Esophagus squamous epithelium (tissue), 5 donors: Measurements from ENCODE around the gene GUCA1A. TPM values are rescaled to one million over a fixed set of nuclear protein-coding genes. Genes with fewer than 3 reads are reported as not detected.

Experiments
- DNase-seq: peaks from one replicate; lab custom pipeline; 2025; lab: John Stamatoyannopoulos, UW
- H3K27ac ChIP-seq, 4 donors: fragments of 200-600 bp; sonication (generic); one replicate each; pipeline ENCODE4 v1.5.1; 2016 to 2019; ENCODE audit warnings: mild to moderate bottlenecking in 1 of 4
- H3K27me3 ChIP-seq, 4 donors: fragments of 200-600 bp; sonication (generic); 1 replicate in 3 of 4; 2 replicates in 1 of 4; pipeline versions ENCODE4 v1.5.1 to v1.6.0; 2017 to 2021; ENCODE audit warnings: antibody characterized with exemption in 1 of 4
- H3K36me3 ChIP-seq, 3 donors: fragments of 200-600 bp; sonication (generic); one replicate each; pipeline ENCODE4 v1.5.1; 2016 to 2019
- H3K4me1 ChIP-seq, 3 donors: fragments of 200-600 bp; sonication (generic); one replicate each; pipeline ENCODE4 v1.5.1; 2017 to 2019
- H3K4me3 ChIP-seq, 4 donors: fragments of 200-600 bp; sonication (generic); 1 replicate in 3 of 4; 2 replicates in 1 of 4; pipeline ENCODE4 v1.5.1; 2016 to 2019; ENCODE audit warnings: mild to moderate bottlenecking in 2 of 4, moderate library complexity in 1 of 4
- H3K9me3 ChIP-seq, 3 donors: fragments of 200-600 bp; sonication (generic); one replicate each; pipeline ENCODE4 v1.5.1; 2016 to 2019
- POLR2A ChIP-seq, 4 donors: fragments of 450-650 bp; IDR thresholded peaks; one replicate each; pipeline ENCODE4 v1.6.1; 2017; ENCODE audit warnings: antibody characterized with exemption in 4 of 4, mild to moderate bottlenecking in 4 of 4, moderate library complexity in 3 of 4
- WGBS, 2 donors: methylation state at CpG; one replicate each; pipeline ENCODE4 v1.1.5; 2018; 5-methylcytosine and 5-hydroxymethylcytosine counted together
- intact Hi-C: fragments of 100-400 bp; cut with DNase I; formaldehyde crosslinking; loops from one replicate; pipeline ENCODE4 v1.15.0; 2022
- total RNA-seq, 4 donors: library from RNA; depleted of rRNA; stranded (reverse); fragments of >200 nt; gene quantifications; one replicate each; pipeline ENCODE4 v1.1.0, GENCODE V29; 2016
- TF ChIP-seq, protein P1 (sequence below), 6 experiments: fragments of 450-650 bp in 4 of 6; fragments of 200-600 bp in 2 of 6; sonication (generic) in 2 of 6; IDR thresholded peaks; one replicate each; pipeline ENCODE4 v1.5.1; 2016 to 2019; ENCODE audit warnings: antibody characterized with exemption in 6 of 6, mild to moderate bottlenecking in 4 of 6, moderate library complexity in 4 of 6
- donor health status: DM: yes; HTN: yes; CAD: no.

GUCA1A gene
- total RNA-seq, 4 donors from 2014 or later: not detected

DNA sequence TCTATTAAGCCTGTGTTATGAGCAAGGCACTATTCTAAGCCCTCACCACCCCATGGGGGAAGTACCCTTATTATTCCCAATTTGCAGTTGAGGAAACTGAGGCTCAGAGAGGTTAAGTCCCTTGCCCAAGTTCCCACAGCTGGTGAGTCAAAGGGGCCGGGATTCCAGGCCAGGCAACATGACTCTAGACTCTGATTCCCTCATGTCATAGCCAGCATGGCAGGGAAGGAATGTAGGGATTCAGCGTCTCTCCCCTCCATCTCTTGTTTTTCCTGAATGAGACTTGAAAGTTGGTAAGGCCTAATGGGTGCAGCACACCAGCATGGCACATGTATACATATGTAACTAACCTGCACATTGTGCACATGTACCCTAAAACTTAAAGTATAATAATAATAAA is 37.4 kb upstream of the GUCA1A start:
- Histone ChIP-seq H3K4me1 (peaks cover 7 to 94% (median 28%) of the 10 kb centered on the region in 3 donors), H3K36me3 (peaks cover 0 to 63% (median 0%) of the 10 kb centered on the region in 3 donors), H3K27ac (peak overlapping the region in 2 of 4 donors; percentile 8 to 16), H3K27me3 (no peaks in the 10 kb centered on the region), H3K9me3 (no peaks in the 10 kb centered on the region), H3K4me3 (no peak overlapping the region)
- DNase-seq: no peak
- no peak for TF ChIP-seq POLR2A (IDR thresholded peaks at IDR 0.05)
- 68% methylated on average over 2 of the region's 2 CpGs; no CpG with 5 or more reads in 1 of the 2 donors for WGBS, 2 donors
- intact Hi-C loops: no loop called here

DNA sequence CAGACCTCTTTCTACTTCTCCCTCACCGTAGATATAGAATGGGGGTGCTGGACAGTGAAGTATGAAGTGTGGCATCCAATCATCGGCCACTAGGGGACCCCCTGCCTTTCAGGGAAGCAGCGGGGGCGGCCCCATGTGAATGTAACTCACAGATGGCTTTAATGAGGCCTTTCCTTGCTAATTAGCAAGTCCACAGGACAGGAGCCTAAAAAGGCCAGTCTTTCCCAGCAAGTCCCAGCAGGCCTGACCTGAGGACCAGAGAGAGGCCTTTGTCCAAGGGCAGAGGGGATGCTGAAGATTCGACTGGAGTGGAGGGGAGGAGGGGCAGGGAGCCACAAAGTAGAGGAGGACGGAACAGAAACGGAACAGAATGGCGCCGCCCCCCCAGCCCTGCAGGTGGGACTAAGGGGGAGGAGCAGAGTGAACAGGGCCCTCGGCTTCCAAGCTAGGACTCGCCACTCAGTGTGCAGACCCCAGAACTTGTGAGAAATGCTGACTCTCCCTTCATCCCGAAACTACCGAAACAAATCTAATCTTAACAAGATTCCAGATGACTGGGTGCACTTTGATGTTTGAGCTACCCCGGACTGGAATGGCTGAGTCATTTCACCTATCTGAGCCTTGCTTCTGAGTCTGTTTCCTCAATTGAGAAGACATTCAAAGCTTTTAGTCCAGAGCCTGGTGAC is 36.5 kb upstream of the GUCA1A start:
- 24 to 25% methylated on average over 10 to 12 of the region's 14 CpGs for WGBS, 2 donors
- peak overlapping the region; percentile 69 to 98 (median 86) for H3K27ac ChIP-seq
- peak overlapping the region in 3 of 4 donors; percentile 43 to 82 (median 79) for H3K4me3 ChIP-seq

DNA sequence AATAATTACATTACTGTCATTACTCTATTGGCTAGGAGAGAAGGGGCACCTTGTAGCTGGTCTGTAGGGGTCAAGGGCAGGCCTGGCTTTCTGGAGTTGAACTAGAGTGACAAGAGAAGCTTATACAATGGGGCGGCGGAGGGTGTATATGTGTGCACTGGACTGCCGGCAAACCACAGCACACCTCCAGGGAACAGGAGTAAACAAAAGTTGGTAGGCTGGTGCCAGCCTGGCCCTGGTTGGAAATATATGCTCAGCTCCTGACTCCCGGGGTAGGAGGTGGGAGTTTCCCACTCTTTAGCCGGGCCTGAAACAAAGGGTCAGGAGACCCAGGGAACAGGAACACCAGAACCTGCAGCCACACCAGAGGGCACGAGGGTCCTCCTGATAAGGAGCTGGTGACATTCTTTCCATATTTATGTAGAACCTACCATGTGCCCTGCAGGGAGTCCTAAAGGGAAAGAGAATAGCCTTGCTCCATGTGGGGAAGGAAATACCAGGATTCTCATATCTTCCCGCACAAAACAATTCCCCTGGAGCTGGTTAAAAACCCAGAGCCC is 35.9 kb upstream of the GUCA1A start:
- peak overlapping the region in 3 of 4 donors; percentile 43 to 82 (median 79) for H3K4me3 ChIP-seq
- intact Hi-C loops: no loop called here

More for the DNA sequence above, 36.5 kb upstream of the GUCA1A start:
- Histone ChIP-seq H3K27me3 (peaks cover 0 to 8% (median 0%) of the 10 kb centered on the region in 4 donors), H3K36me3 (peaks cover 0 to 54% (median 0%) of the 10 kb centered on the region in 3 donors), H3K9me3 (no peaks in the 10 kb centered on the region), H3K4me1 (peaks cover 7 to 85% (median 28%) of the 10 kb centered on the region in 3 donors)
- intact Hi-C loops: no loop called here
- TF ChIP-seq, protein P1, sequence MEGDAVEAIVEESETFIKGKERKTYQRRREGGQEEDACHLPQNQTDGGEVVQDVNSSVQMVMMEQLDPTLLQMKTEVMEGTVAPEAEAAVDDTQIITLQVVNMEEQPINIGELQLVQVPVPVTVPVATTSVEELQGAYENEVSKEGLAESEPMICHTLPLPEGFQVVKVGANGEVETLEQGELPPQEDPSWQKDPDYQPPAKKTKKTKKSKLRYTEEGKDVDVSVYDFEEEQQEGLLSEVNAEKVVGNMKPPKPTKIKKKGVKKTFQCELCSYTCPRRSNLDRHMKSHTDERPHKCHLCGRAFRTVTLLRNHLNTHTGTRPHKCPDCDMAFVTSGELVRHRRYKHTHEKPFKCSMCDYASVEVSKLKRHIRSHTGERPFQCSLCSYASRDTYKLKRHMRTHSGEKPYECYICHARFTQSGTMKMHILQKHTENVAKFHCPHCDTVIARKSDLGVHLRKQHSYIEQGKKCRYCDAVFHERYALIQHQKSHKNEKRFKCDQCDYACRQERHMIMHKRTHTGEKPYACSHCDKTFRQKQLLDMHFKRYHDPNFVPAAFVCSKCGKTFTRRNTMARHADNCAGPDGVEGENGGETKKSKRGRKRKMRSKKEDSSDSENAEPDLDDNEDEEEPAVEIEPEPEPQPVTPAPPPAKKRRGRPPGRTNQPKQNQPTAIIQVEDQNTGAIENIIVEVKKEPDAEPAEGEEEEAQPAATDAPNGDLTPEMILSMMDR (IDR thresholded peaks at IDR 0.05): peak in 1 of 6 experiments; percentile 16
- TF ChIP-seq POLR2A (IDR thresholded peaks at IDR 0.05): no peak
- no peak for DNase-seq

DNA sequence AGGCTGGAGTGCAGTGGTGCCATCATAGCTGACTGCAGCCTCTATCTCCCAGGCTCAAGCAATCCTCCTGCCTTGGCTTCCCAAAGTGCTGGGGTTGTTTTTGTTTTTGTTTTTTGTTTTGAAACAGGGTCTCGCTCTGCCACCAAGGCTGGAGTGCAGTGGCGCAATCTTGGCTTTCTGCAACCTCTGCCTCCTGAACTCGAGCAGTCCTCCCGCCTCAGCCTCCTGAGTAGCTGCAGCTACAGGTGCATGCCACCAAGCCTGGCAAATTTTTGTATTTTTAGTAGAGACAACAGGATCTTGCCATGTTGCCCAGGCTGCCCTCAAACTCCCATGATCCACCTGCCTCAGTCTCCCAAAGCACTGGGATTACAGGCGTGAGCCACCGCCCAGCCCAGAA is 35.0 kb upstream of the GUCA1A start:
- Histone ChIP-seq H3K4me3 (peak overlapping the region in 3 of 4 donors; percentile 73 to 82 (median 79)), H3K4me1 (peaks cover 16 to 84% (median 29%) of the 10 kb centered on the region in 3 donors), H3K27me3 (peaks cover 0 to 24% (median 0%) of the 10 kb centered on the region in 4 donors), H3K9me3 (no peaks in the 10 kb centered on the region), H3K27ac (peak overlapping the region; percentile 69 to 98 (median 86)), H3K36me3 (peaks cover 0 to 38% (median 0%) of the 10 kb centered on the region in 3 donors)
- TF ChIP-seq, protein P1 (IDR thresholded peaks at IDR 0.05): no peak
- no peak for TF ChIP-seq POLR2A (IDR thresholded peaks at IDR 0.05)
- 88 to 93% methylated on average over 4 to 5 of the region's 6 CpGs for WGBS, 2 donors
- intact Hi-C loops: no loop called here
- no peak for DNase-seq

More for the DNA sequence above, 35.9 kb upstream of the GUCA1A start:
- no peaks in the 10 kb centered on the region for H3K9me3 ChIP-seq
- no peak for DNase-seq
- 34 to 47% methylated on average over 4 to 5 of the region's 7 CpGs for WGBS, 2 donors
- TF ChIP-seq POLR2A (IDR thresholded peaks at IDR 0.05): no peak
- TF ChIP-seq, protein P1 (IDR thresholded peaks at IDR 0.05): no peak
- H3K27me3 ChIP-seq: peaks cover 0 to 15% (median 0%) of the 10 kb centered on the region in 4 donors
- peaks cover 7 to 84% (median 28%) of the 10 kb centered on the region in 3 donors for H3K4me1 ChIP-seq
- H3K36me3 ChIP-seq: peaks cover 0 to 48% (median 0%) of the 10 kb centered on the region in 3 donors
- H3K27ac ChIP-seq: peak overlapping the region; percentile 69 to 98 (median 86)

DNA sequence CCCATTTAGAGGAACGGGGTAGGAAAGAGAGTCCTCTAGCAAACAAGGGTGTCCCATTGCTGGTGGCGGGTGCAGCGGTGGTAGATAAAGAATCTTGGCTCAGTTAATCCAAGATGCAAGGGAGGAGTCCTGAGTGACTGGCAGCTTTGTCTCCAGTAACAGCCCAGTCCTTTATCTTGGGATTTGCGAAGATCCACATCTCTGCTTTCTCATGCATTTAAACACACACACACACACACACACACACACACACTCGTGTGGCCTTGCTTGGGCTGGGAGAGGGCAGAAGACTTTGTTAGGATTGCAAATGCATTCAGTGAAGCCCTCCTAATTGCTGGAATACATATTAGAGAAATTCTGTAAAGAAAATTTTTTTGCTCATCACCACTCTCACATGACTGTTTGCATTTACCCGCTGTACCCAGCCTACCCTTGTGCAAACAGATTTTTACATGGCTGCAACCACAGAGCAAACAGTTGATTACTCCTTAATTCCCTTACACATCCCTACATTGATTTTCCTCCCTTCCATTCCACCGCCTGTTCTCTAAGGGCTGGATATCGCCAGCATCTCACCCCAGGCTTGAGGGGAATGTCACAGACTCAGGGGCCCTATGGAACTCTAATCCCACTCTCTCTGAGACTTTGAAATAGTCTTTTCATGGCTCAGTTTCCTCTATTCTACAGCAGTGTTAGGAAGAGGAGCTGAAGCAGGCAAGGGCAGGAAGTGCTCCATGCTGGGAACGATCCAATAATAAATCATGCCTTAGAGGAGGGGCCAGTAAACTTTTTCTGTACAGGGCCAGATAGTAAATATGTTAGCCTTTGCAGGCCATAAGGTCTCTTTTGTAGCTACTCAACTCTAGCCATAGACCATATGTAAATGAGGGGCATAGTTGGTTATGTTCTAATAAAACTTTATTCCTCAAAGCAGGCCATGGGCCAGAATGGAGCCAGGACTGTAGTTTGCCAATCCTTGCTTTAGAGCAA is 34.2 kb upstream of the GUCA1A start:
- Histone ChIP-seq H3K27ac (peak overlapping the region; percentile 69 to 98 (median 97)), H3K27me3 (peaks cover 0 to 31% (median 0%) of the 10 kb centered on the region in 4 donors), H3K4me1 (peaks cover 16 to 81% (median 29%) of the 10 kb centered on the region in 3 donors), H3K9me3 (no peaks in the 10 kb centered on the region), H3K4me3 (peak overlapping the region; percentile 4 to 82 (median 76)), H3K36me3 (peaks cover 0 to 33% (median 0%) of the 10 kb centered on the region in 3 donors)
- 52 to 54% methylated on average over 8 to 9 of the region's 9 CpGs for WGBS, 2 donors
- intact Hi-C loops: no loop called here
- TF ChIP-seq, protein P1 (IDR thresholded peaks at IDR 0.05): no peak
- TF ChIP-seq POLR2A (IDR thresholded peaks at IDR 0.05): no peak
- no peak for DNase-seq
